PC-9 (cell line): ENCODE data around the gene ELAPOR2. TPM values are rescaled to one million over a fixed set of nuclear protein-coding genes. Genes with fewer than 3 reads are reported as not detected.

Experiments
- BruUV-seq: library from RNA; stranded (reverse); fragments of 400-500 nt; replicated peaks from 2 replicates; lab custom pipeline; 2021; lab: Mats Ljungman, UMichigan
- CTCF ChIA-PET: fragments of 300-600 bp; sonication (Branson Sonifier 250); formaldehyde crosslinking; loops from one replicate; lab custom pipeline; 2022; ENCODE audit warnings: antibody characterized with exemption; lab: Charles Lee
- POLR2A ChIA-PET: fragments of 300-600 bp; sonication (Branson Sonifier 250); formaldehyde crosslinking; loops from one replicate; lab custom pipeline; 2022; ENCODE audit warnings: antibody characterized with exemption; ENCODE audit not compliant: unreplicated experiment; lab: Charles Lee
- DNase-seq, 2 experiments: peaks; one replicate each; pipeline versions ENCODE4 v3.0.0 to v3.0.0-alpha.2; 2015 to 2022; ENCODE audit warnings: mixed read lengths in 1 of 2
- H2AFZ ChIP-seq: fragments of 200-600 bp; sonication (generic); 2 replicates; pipeline ENCODE4 v1.8.1; 2017; ENCODE audit warnings: antibody characterized with exemption
- H3F3A ChIP-seq: fragments of 200-600 bp; sonication (generic); 2 replicates; pipeline ENCODE4 v1.8.1; 2017; ENCODE audit warnings: antibody characterized with exemption, mild to moderate bottlenecking, low read depth; ENCODE audit not compliant: insufficient read depth
- H3K27ac ChIP-seq: fragments of 200-600 bp; sonication (generic); 2 replicates; pipeline ENCODE4 v1.6.1; 2016; ENCODE audit warnings: mixed run types
- H3K27me3 ChIP-seq: fragments of 200-600 bp; sonication (generic); 2 replicates; pipeline ENCODE4 v1.6.1; 2016; ENCODE audit warnings: low read depth, mixed run types; ENCODE audit not compliant: insufficient read depth
- H3K36me3 ChIP-seq: fragments of 200-600 bp; sonication (generic); 2 replicates; pipeline ENCODE4 v1.6.1; 2016; ENCODE audit warnings: low read depth, mixed run types
- H3K4me1 ChIP-seq: fragments of 200-600 bp; sonication (generic); replicated peaks from 2 replicates; pipeline ENCODE4 v1.6.1; 2016; ENCODE audit warnings: mixed run types; ENCODE audit not compliant: insufficient read depth
- H3K4me2 ChIP-seq: fragments of 200-600 bp; sonication (generic); 2 replicates; pipeline ENCODE4 v1.6.1; 2017; ENCODE audit warnings: mixed run types
- H3K4me3 ChIP-seq: fragments of 200-600 bp; sonication (generic); 2 replicates; pipeline ENCODE4 v1.6.1; 2016; ENCODE audit warnings: mixed run types
- H3K79me2 ChIP-seq: fragments of 200-600 bp; sonication (generic); 2 replicates; pipeline ENCODE4 v1.6.1; 2017; ENCODE audit warnings: low read depth, mixed run types
- H3K9me2 ChIP-seq: fragments of 200-600 bp; sonication (generic); 2 replicates; pipeline ENCODE4 v1.8.1; 2017; ENCODE audit warnings: mild to moderate bottlenecking; ENCODE audit not compliant: insufficient read depth
- H3K9me3 ChIP-seq: fragments of 200-600 bp; sonication (generic); 2 replicates; pipeline ENCODE4 v1.8.1; 2016; ENCODE audit warnings: low read depth; ENCODE audit not compliant: insufficient read depth
- H4K20me1 ChIP-seq: fragments of 200-600 bp; sonication (generic); 2 replicates; pipeline ENCODE4 v1.8.1; 2017; ENCODE audit not compliant: insufficient read depth
- CTCF ChIP-seq: fragments of 200-600 bp; sonication (generic); conservative IDR thresholded peaks from 2 replicates; pipeline ENCODE4 v1.6.1; 2017; ENCODE audit warnings: mixed run types, antibody characterized with exemption, mild to moderate bottlenecking, moderate library complexity
- EZH2 ChIP-seq: fragments of 200-600 bp; sonication (generic); IDR thresholded peaks from 2 replicates; pipeline ENCODE4 v1.8.0; 2017; ENCODE audit warnings: antibody characterized with exemption, low read depth
- intact Hi-C: fragments of 100-400 bp; cut with micrococcal nuclease; formaldehyde crosslinking; loops from one replicate; pipeline ENCODE4 v1.10.0; 2022; ENCODE audit not compliant: unreplicated experiment
- total RNA-seq: library from RNA; stranded (reverse); gene quantifications from 2 replicates; pipeline ENCODE4 v1.2.3, GENCODE V29; 2021

Gene ELAPOR2
- total RNA-seq, 1 experiment from 2014 or later: 11.0 TPM

- BruUV-seq: no TSS peak
Measured at GRCh38 chr7:87094322-87094721, 34.9 kb upstream of the ELAPOR2 start.

GRCh38 chr7:87092568-87093091 lies 33.2 kb upstream of the ELAPOR2 start:
- no peaks in the 10 kb centered on the region for H3K27me3 ChIP-seq
- CTCF ChIA-PET: no interaction called here
- no peak for DNase-seq
- POLR2A ChIA-PET: interaction anchor here (0.6 kb wide), 1 partner anchor 79 kb away, joined by 3 read pairs; no protein-coding TSS in a partner anchor
- TF ChIP-seq EZH2 (no peak), CTCF (no peak)
- no TSS peak for BruUV-seq
- H3K9me3 ChIP-seq: no peaks in the 10 kb centered on the region
- no peaks in the 10 kb centered on the region; the same call in 1 of the 2 replicates for H4K20me1 ChIP-seq
- no peaks in the 10 kb centered on the region for H3K9me2 ChIP-seq
- H3K36me3 ChIP-seq: no peaks in the 10 kb centered on the region
- H3K27ac ChIP-seq: no peak overlapping the region
- peaks cover 14% of the 10 kb centered on the region; the same call in 1 of the 2 replicates for H3F3A ChIP-seq
- H3K4me2 ChIP-seq: no peak overlapping the region
- no peak overlapping the region for H3K4me3 ChIP-seq
- H2AFZ ChIP-seq: no peak overlapping the region
- no peaks in the 10 kb centered on the region for H3K79me2 ChIP-seq
- peaks cover 22% of the 10 kb centered on the region for H3K4me1 ChIP-seq
- intact Hi-C loops: no loop called here

More at GRCh38 chr7:87094322-87094721, 34.9 kb upstream of the ELAPOR2 start:
- H4K20me1 ChIP-seq: no peaks in the 10 kb centered on the region; the same call in 1 of the 2 replicates
- POLR2A ChIA-PET: interaction anchor here (0.7 kb wide), 1 partner anchor 435 kb away, joined by 5 read pairs; no protein-coding TSS in a partner anchor
- no peaks in the 10 kb centered on the region for H3K79me2 ChIP-seq
- peaks cover 22% of the 10 kb centered on the region for H3K4me1 ChIP-seq
- no peak overlapping the region for H3K4me3 ChIP-seq
- H3K4me2 ChIP-seq: no peak overlapping the region
- intact Hi-C loops: no loop called here
- no peak overlapping the region for H2AFZ ChIP-seq
- CTCF ChIA-PET: no interaction called here
- H3K27ac ChIP-seq: no peak overlapping the region
- peaks cover 14% of the 10 kb centered on the region; the same call in 1 of the 2 replicates for H3F3A ChIP-seq
- H3K27me3 ChIP-seq: no peaks in the 10 kb centered on the region
- no peaks in the 10 kb centered on the region for H3K9me2 ChIP-seq
- DNase-seq: no peak
- TF ChIP-seq EZH2: no peak
- TF ChIP-seq CTCF: no peak
- no peaks in the 10 kb centered on the region for H3K9me3 ChIP-seq
- no peaks in the 10 kb centered on the region for H3K36me3 ChIP-seq

GRCh38 chr7:87091487-87092066 lies 32.1 kb upstream of the ELAPOR2 start:
- peaks cover 14% of the 10 kb centered on the region; the same call in 1 of the 2 replicates for H3F3A ChIP-seq
- ChIA-PET POLR2A (interaction anchor here (0.6 kb wide), 1 partner anchor 78 kb away, joined by 3 read pairs; no protein-coding TSS in a partner anchor), CTCF (no interaction called here)
- peaks cover 22% of the 10 kb centered on the region for H3K4me1 ChIP-seq
- H3K9me2 ChIP-seq: no peaks in the 10 kb centered on the region
- no peak for TF ChIP-seq EZH2
- no peak for TF ChIP-seq CTCF
- peak overlapping the region; percentile 53 for H3K4me2 ChIP-seq
- no peaks in the 10 kb centered on the region; the same call in 1 of the 2 replicates for H4K20me1 ChIP-seq
- no peak overlapping the region for H2AFZ ChIP-seq
- H3K79me2 ChIP-seq: no peaks in the 10 kb centered on the region
- H3K27me3 ChIP-seq: no peaks in the 10 kb centered on the region
- no TSS peak for BruUV-seq
- intact Hi-C loops: no loop called here
- no peak overlapping the region for H3K27ac ChIP-seq
- H3K36me3 ChIP-seq: no peaks in the 10 kb centered on the region
- no peaks in the 10 kb centered on the region for H3K9me3 ChIP-seq
- no peak overlapping the region for H3K4me3 ChIP-seq
- DNase-seq: peak in 1 of 2 experiments; percentile 61
